Raji (cell line): ENCODE results near the gene MBD5.

Source experiments
- POLR2A ChIP-seq: IDR thresholded peaks from 2 replicates; pipeline ENCODE4 v1.6.1; 2011; ENCODE audit warnings: low read depth, low read length, control low read depth; ENCODE audit not compliant: insufficient read depth

MBD5 gene

GRCh38 chr2:148052687-148053086, 31.8 kb downstream of the MBD5 start:
- no peak for TF ChIP-seq POLR2A

- TF ChIP-seq POLR2A, result no peak
Observed at GRCh38 chr2:148058641-148059040, 37.8 kb downstream of the MBD5 start.

- no peak for TF ChIP-seq POLR2A
Observed at GRCh38 chr2:148063633-148064032, 42.7 kb downstream of the MBD5 start.

- TF ChIP-seq POLR2A, result no peak
Observed at GRCh38 chr2:148065936-148066335, 45.0 kb downstream of the MBD5 start.

- no peak for TF ChIP-seq POLR2A
Observed at GRCh38 chr2:148067801-148068200, 46.9 kb downstream of the MBD5 start.

- TF ChIP-seq POLR2A, result no peak
Observed at GRCh38 chr2:148071351-148071750, 50.5 kb downstream of the MBD5 start.

GRCh38 chr2:148096012-148096411, 75.1 kb downstream of the MBD5 start:
- no peak for TF ChIP-seq POLR2A

GRCh38 chr2:148102641-148103040, 81.8 kb downstream of the MBD5 start:
- no peak for TF ChIP-seq POLR2A

- no peak for TF ChIP-seq POLR2A
Observed at GRCh38 chr2:148103946-148104345, 83.1 kb downstream of the MBD5 start.

GRCh38 chr2:148106331-148106730, 85.4 kb downstream of the MBD5 start:
- no peak for TF ChIP-seq POLR2A

- TF ChIP-seq POLR2A, result no peak
Observed at GRCh38 chr2:148108385-148108784, 87.5 kb downstream of the MBD5 start.

- no peak for TF ChIP-seq POLR2A
Observed at GRCh38 chr2:148110184-148110583, 89.3 kb downstream of the MBD5 start.

GRCh38 chr2:148122788-148123187, 101.9 kb downstream of the MBD5 start:
- no peak for TF ChIP-seq POLR2A

GRCh38 chr2:148124271-148124670, 103.4 kb downstream of the MBD5 start:
- no peak for TF ChIP-seq POLR2A

- no peak for TF ChIP-seq POLR2A
Observed at GRCh38 chr2:148130581-148130980, 109.7 kb downstream of the MBD5 start.

GRCh38 chr2:148132412-148132811, 111.5 kb downstream of the MBD5 start:
- TF ChIP-seq POLR2A, result no peak

- no peak for TF ChIP-seq POLR2A
Observed at GRCh38 chr2:148135705-148136104, 114.8 kb downstream of the MBD5 start.

GRCh38 chr2:148136441-148136840, 115.5 kb downstream of the MBD5 start:
- no peak for TF ChIP-seq POLR2A
